GM10248 (cell line): ENCODE measurements around the gene WAS.

Source experiments
- CTCF ChIA-PET: fragments of 300-600 bp; sonication (Branson Sonifier 250); formaldehyde crosslinking; extraction: SDS; loops from one replicate; lab custom pipeline; 2021; ENCODE audit warnings: antibody characterized with exemption; lab: Yijun Ruan, JAX
- POLR2A ChIA-PET: fragments of 350-650 bp; sonication (Branson Sonifier 250); formaldehyde crosslinking; extraction: SDS; loops from one replicate; lab custom pipeline; 2020; ENCODE audit warnings: antibody characterized with exemption; lab: Yijun Ruan, JAX
- DNase-seq: peaks from one replicate; pipeline ENCODE4 v3.0.0; 2012; ENCODE audit errors: extremely low spot score
- CTCF ChIP-seq: IDR thresholded peaks from 2 replicates; pipeline ENCODE4 v1.5.1; 2012; ENCODE audit warnings: mild to moderate bottlenecking, low read depth; ENCODE audit errors: extremely low read depth, missing control alignments, control extremely low read depth

WAS gene

GRCh38 chrX:48696301-48696908 lies 12.8 kb downstream of the WAS start, which contains the start of gene SUV39H1:
TSS of gene SUV39H1 (plus strand) at chrX:48696734. CDS start at chrX:48696785, 51 bp downstream.
- POLR2A ChIA-PET, result interaction anchor here (0.5 to 0.6 kb wide), 2 partner anchors 17 to 222 kb away, joined by 3 read pairs; no protein-coding TSS in a partner anchor
- DNase-seq, result peak; percentile 92
- CTCF ChIA-PET, result no interaction called here
- no peak for TF ChIP-seq CTCF

- no peak for TF ChIP-seq CTCF
- ChIA-PET CTCF (no interaction called here), POLR2A (interaction anchor here (0.5 to 0.6 kb wide), 2 partner anchors 16 to 223 kb away, joined by 3 read pairs; no protein-coding TSS in a partner anchor)
- peak; percentile 48 for DNase-seq
Observed at GRCh38 chrX:48696909-48697727, 13.5 kb downstream of the WAS start.

GRCh38 chrX:48698306-48698705 lies 14.7 kb downstream of the WAS start:
- TF ChIP-seq CTCF, result no peak
- ChIA-PET CTCF (no interaction called here), POLR2A (no interaction called here)
- no peak for DNase-seq

- POLR2A ChIA-PET, result interaction anchor here (0.5 kb wide), 1 partner anchor 57 kb away, joined by 3 read pairs; no protein-coding TSS in a partner anchor
- TF ChIP-seq CTCF, result no peak
- CTCF ChIA-PET, result no interaction called here
- no peak for DNase-seq
Observed at GRCh38 chrX:48700246-48700645, 16.6 kb downstream of the WAS start.

GRCh38 chrX:48700951-48701653 lies 17.5 kb downstream of the WAS start:
- TF ChIP-seq CTCF, result no peak
- POLR2A ChIA-PET, result no interaction called here
- DNase-seq, result no peak
- CTCF ChIA-PET, result no interaction called here

GRCh38 chrX:48702032-48702431 lies 18.4 kb downstream of the WAS start:
- DNase-seq, result no peak
- CTCF ChIA-PET, result no interaction called here
- no peak for TF ChIP-seq CTCF
- POLR2A ChIA-PET, result no interaction called here
